HEK293T (cell line): ENCODE results near the gene RNU6-9.

Source experiments
- CTCF ChIA-PET: fragments of 350-600 bp; formaldehyde crosslinking; extraction: SDS; loops from one replicate; lab custom pipeline; 2021; ENCODE audit warnings: antibody characterized with exemption, inconsistent platforms; lab: Yijun Ruan, JAX
- POLR2A ChIA-PET: fragments of 350-600 bp; formaldehyde crosslinking; extraction: SDS; loops from one replicate; lab custom pipeline; 2020; ENCODE audit warnings: antibody characterized with exemption, inconsistent platforms; lab: Yijun Ruan, JAX
- DNase-seq: peaks from one replicate; pipeline ENCODE4 v3.0.0; 2012; ENCODE audit warnings: mixed read lengths; ENCODE audit errors: extremely low spot score
- ARNT ChIP-seq: fragments of 450-650 bp; IDR thresholded peaks from 2 replicates; pipeline ENCODE4 v1.6.1; 2017; ENCODE audit warnings: mild to moderate bottlenecking
- BHLHE40 ChIP-seq: fragments of 450-650 bp; IDR thresholded peaks from 2 replicates; pipeline ENCODE4 v1.6.1; 2016; ENCODE audit warnings: mild to moderate bottlenecking, moderate library complexity, borderline replicate concordance
- CTBP1 ChIP-seq: fragments of 450-650 bp; IDR thresholded peaks from 2 replicates; pipeline ENCODE4 v1.6.1; 2016; ENCODE audit warnings: borderline replicate concordance
- ELF4 ChIP-seq: fragments of 450-650 bp; IDR thresholded peaks from 2 replicates; pipeline ENCODE4 v1.6.1; 2017; ENCODE audit warnings: antibody characterized with exemption
- FOXA1 ChIP-seq: fragments of 450-650 bp; IDR thresholded peaks from 2 replicates; pipeline ENCODE4 v1.6.1; 2016; ENCODE audit warnings: mild to moderate bottlenecking
- FOXK2 ChIP-seq: fragments of 450-650 bp; IDR thresholded peaks from 2 replicates; pipeline ENCODE4 v1.6.1; 2016; ENCODE audit warnings: mild to moderate bottlenecking
- FOXM1 ChIP-seq: fragments of 450-650 bp; IDR thresholded peaks from 2 replicates; pipeline ENCODE4 v1.6.1; 2017; ENCODE audit warnings: mild to moderate bottlenecking, borderline replicate concordance
- HDGF ChIP-seq: fragments of 450-650 bp; IDR thresholded peaks from 2 replicates; pipeline ENCODE4 v1.6.1; 2017; ENCODE audit warnings: antibody characterized with exemption, borderline replicate concordance
- L3MBTL2 ChIP-seq: fragments of 450-650 bp; conservative IDR thresholded peaks from 2 replicates; pipeline ENCODE4 v1.6.1; 2016; ENCODE audit warnings: mild to moderate bottlenecking
- LEF1 ChIP-seq: fragments of 450-650 bp; IDR thresholded peaks from 2 replicates; pipeline ENCODE4 v1.6.1; 2017; ENCODE audit warnings: mild to moderate bottlenecking, borderline replicate concordance
- NFRKB ChIP-seq: fragments of 450-650 bp; IDR thresholded peaks from 2 replicates; pipeline ENCODE4 v1.6.1; 2016; ENCODE audit warnings: mild to moderate bottlenecking, moderate library complexity
- PKNOX1 ChIP-seq: fragments of 450-650 bp; IDR thresholded peaks from 2 replicates; pipeline ENCODE4 v1.6.1; 2016
- SP1 ChIP-seq: fragments of 450-650 bp; IDR thresholded peaks from 2 replicates; pipeline ENCODE4 v1.6.1; 2017
- SUZ12 ChIP-seq: fragments of 450-650 bp; IDR thresholded peaks from 2 replicates; pipeline ENCODE4 v1.6.1; 2016; ENCODE audit warnings: mild to moderate bottlenecking
- TARDBP ChIP-seq: fragments of 450-650 bp; IDR thresholded peaks from 2 replicates; pipeline ENCODE4 v1.6.1; 2016
- ZNF384 ChIP-seq: fragments of 450-650 bp; IDR thresholded peaks from 2 replicates; pipeline ENCODE4 v1.6.1; 2016

Gene RNU6-9

GRCh38 chr19:869245-870177, 23.8 kb upstream of the RNU6-9 start:
- ChIA-PET POLR2A (no interaction called here), CTCF (no interaction called here)
- no peak for DNase-seq

GRCh38 chr19:870314-870713, 23.0 kb upstream of the RNU6-9 start:
- POLR2A ChIA-PET: no interaction called here
- no peak for TF ChIP-seq ZNF384
- no peak for DNase-seq
- CTCF ChIA-PET: no interaction called here

More at GRCh38 chr19:869245-870177, 23.8 kb upstream of the RNU6-9 start:
- TF ChIP-seq ELF4 (no peak), HDGF (0 out of 2 replicates have a peak, but pooled peaks have one; percentile 30)

- no peak for TF ChIP-seq ARNT
- TF ChIP-seq TARDBP: no peak
- no peak for TF ChIP-seq SUZ12
- TF ChIP-seq FOXA1: no peak
- TF ChIP-seq ZNF384: no peak
- TF ChIP-seq BHLHE40: no peak
- no peak for TF ChIP-seq CTBP1
- no peak for TF ChIP-seq FOXK2
- TF ChIP-seq SP1: no peak
- TF ChIP-seq FOXM1: no peak
- TF ChIP-seq ELF4: no peak
- TF ChIP-seq HDGF: no peak
- ChIA-PET POLR2A (no interaction called here), CTCF (no interaction called here)
- DNase-seq: no peak
Measured at GRCh38 chr19:870963-871401, 22.3 kb upstream of the RNU6-9 start.

- DNase-seq: peak; percentile 43
- ChIA-PET POLR2A (no interaction called here), CTCF (no interaction called here)
- no peak for TF ChIP-seq SP1
- TF ChIP-seq HDGF: 0 out of 2 replicates have a peak, but pooled peaks have one; percentile 21
Measured at GRCh38 chr19:871446-872265, 21.6 kb upstream of the RNU6-9 start.

- TF ChIP-seq HDGF (no peak), NFRKB (no peak), FOXA1 (no peak), FOXK2 (no peak), LEF1 (no peak), FOXM1 (no peak)
- DNase-seq: peak; percentile 76
- ChIA-PET CTCF (no interaction called here), POLR2A (no interaction called here)
Measured at GRCh38 chr19:872266-872951, 20.9 kb upstream of the RNU6-9 start.

GRCh38 chr19:873084-873483, 20.2 kb upstream of the RNU6-9 start:
- CTCF ChIA-PET: no interaction called here
- TF ChIP-seq FOXK2 (no peak), LEF1 (no peak), SP1 (no peak), ZNF384 (no peak), L3MBTL2 (no peak), FOXM1 (no peak), ARNT (no peak), NFRKB (no peak), ELF4 (no peak), HDGF (no peak), FOXA1 (no peak), PKNOX1 (no peak), SUZ12 (no peak)
- peak; percentile 46 for DNase-seq
- POLR2A ChIA-PET: no interaction called here

GRCh38 chr19:873561-874041, 19.7 kb upstream of the RNU6-9 start:
- TF ChIP-seq FOXM1: no peak
- no peak for TF ChIP-seq BHLHE40
- TF ChIP-seq SP1: no peak
- TF ChIP-seq LEF1: no peak
- TF ChIP-seq L3MBTL2: no peak
- TF ChIP-seq SUZ12: no peak
- POLR2A ChIA-PET: no interaction called here
- CTCF ChIA-PET: no interaction called here
- DNase-seq: no peak
